Measurements from ENCODE around the gene GPS1. TPM values are rescaled to one million over a fixed set of nuclear protein-coding genes. Genes with fewer than 3 reads are reported as not detected.

GPS1 gene
- total RNA-seq: 10 to 100 TPM; 82.7 to 88.6 TPM

GRCh38 chr17:82051776-82052637 is at the start of gene GPS1, which contains the start of gene RFNG:
Gene GPS1 (plus strand): TSS chr17:82051898. CDS start chr17:82051932, 34 bp downstream.
Gene RFNG (minus strand): TSS chr17:82051811. CDS start chr17:82051766, 45 bp downstream.
- CTCF ChIA-PET: interaction anchor here (1.0 to 2.0 kb wide), 4 partner anchors 22 to 102 kb away, joined by 3 to 11 read pairs (median 3); no protein-coding TSS in a partner anchor
- Mint-ChIP-seq H3K4me3 (peak within 1 kb of the TSS; percentile 82), H3K36me3 (ENCODE audit: low read depth) (peaks cover 2% of the 10 kb centered on the region), H3K27ac (peak within 1 kb of the TSS; percentile 75), H3K4me1 (ENCODE audit: low read depth) (peaks cover 21% of the 10 kb centered on the region), H3K9me3 (no peaks in the 10 kb centered on the region), H3K27me3 (no peaks in the 10 kb centered on the region)
- no peak for TF ChIP-seq CTCF (IDR thresholded peaks at IDR 0.05)
- intact Hi-C loops (cut with micrococcal nuclease): no loop called here
- POLR2A ChIA-PET: interaction anchor here (1.3 to 9.3 kb wide), 3 partner anchors 12 to 40 kb away, joined by 4 to 98 read pairs (median 4); partner anchors contain the start of gene DUS1L
- peak; percentile 89 for DNase-seq
- peak; percentile 92 for ATAC-seq

GRCh38 chr17:82003411-82004381 is 48.0 kb upstream of the GPS1 start:
- CTCF ChIA-PET: interaction anchor here (1.4 to 3.5 kb wide), 2 partner anchors 17 to 44 kb away, joined by 5 to 11 read pairs; no protein-coding TSS in a partner anchor
- H3K27me3 Mint-ChIP-seq: no peaks in the 10 kb centered on the region
- intact Hi-C loops (cut with micrococcal nuclease): no loop called here
- TF ChIP-seq CTCF (IDR thresholded peaks at IDR 0.05): no peak
- H3K9me3 Mint-ChIP-seq: no peaks in the 10 kb centered on the region
- POLR2A ChIA-PET: interaction anchor here (0.6 kb wide), 2 partner anchors 179 to 507 kb away, joined by 3 read pairs; no protein-coding TSS in a partner anchor
- no peaks in the 10 kb centered on the region for H3K4me1 Mint-ChIP-seq (ENCODE audit: low read depth)
- H3K4me3 Mint-ChIP-seq: no peak overlapping the region
- ATAC-seq (peak; percentile 59), DNase-seq (peak; percentile 23)
- H3K36me3 Mint-ChIP-seq (ENCODE audit: low read depth): no peaks in the 10 kb centered on the region
- H3K27ac Mint-ChIP-seq: no peak overlapping the region

- CTCF ChIA-PET: interaction anchor here (1.1 to 3.5 kb wide), 3 partner anchors 15 to 45 kb away, joined by 3 to 11 read pairs (median 5); no protein-coding TSS in a partner anchor
- no peak for ATAC-seq
Measured at GRCh38 chr17:82004517-82005455, 46.9 kb upstream of the GPS1 start.

More at GRCh38 chr17:82004517-82005455, 46.9 kb upstream of the GPS1 start:
- Mint-ChIP-seq H3K27me3 (no peaks in the 10 kb centered on the region), H3K4me1 (ENCODE audit: low read depth) (peaks cover 6% of the 10 kb centered on the region), H3K4me3 (no peak overlapping the region), H3K9me3 (no peaks in the 10 kb centered on the region), H3K36me3 (ENCODE audit: low read depth) (no peaks in the 10 kb centered on the region), H3K27ac (no peak overlapping the region)
- POLR2A ChIA-PET: no interaction called here
- TF ChIP-seq CTCF (IDR thresholded peaks at IDR 0.05): no peak
- intact Hi-C loops (cut with micrococcal nuclease): no loop called here
- DNase-seq: no peak
